ENCODE data around the gene ZNF229.

GRCh38 chr19:44452367-44452766, 4.1 kb upstream of the ZNF229 start:
- TF ChIP-seq CTCF (IDR thresholded peaks at IDR 0.05) (no peak), POLR2A (IDR thresholded peaks at IDR 0.05) (no peak)
